K562 (cell line): ENCODE data around the gene PCK2. TPM values are rescaled to one million over a fixed set of nuclear protein-coding genes. Genes with fewer than 3 reads are reported as not detected.

Experiments
- ATAC-seq: fragments of 200-7000 bp; cut with Tn5 transposase; 3 replicates; pipeline ENCODE4 v1.9.1; 2020; ENCODE audit warnings: moderate library complexity
- BruUV-seq: library from RNA; stranded (reverse); fragments of 400-500 nt; replicated peaks from 2 replicates; lab custom pipeline; 2021; lab: Mats Ljungman, UMichigan
- CTCF ChIA-PET: fragments of 300-600 bp; formaldehyde crosslinking; extraction: SDS; loops from one replicate; lab custom pipeline; 2021; ENCODE audit warnings: low intra/inter-chr PET ratio; lab: Yijun Ruan, JAX
- POLR2A ChIA-PET: fragments of 300-600, 350-650 bp; sonication (Branson Sonifier 250); formaldehyde crosslinking; extraction: SDS; loops from one replicate; lab custom pipeline; 2021; ENCODE audit warnings: antibody characterized with exemption, inconsistent platforms; lab: Yijun Ruan, JAX
- DNase-seq, 4 experiments: peaks; one replicate each; pipeline versions ENCODE4 v3.0.0 to v3.0.0-alpha.2; 2011 to 2018; ENCODE audit warnings: low spot score in 3 of 4, mixed read lengths in 3 of 4; ENCODE audit errors: extremely low read depth in 1 of 4
- FAIRE-seq: peaks from 2 replicates; lab custom pipeline; 2011; peaks lifted over from hg19 to GRCh38; lab: Jason Lieb, UNC
- H2AFZ ChIP-seq: 2 replicates; pipeline ENCODE4 v1.6.0; 2011; ENCODE audit warnings: low read depth, low read length, control low read depth, inconsistent platforms
- H3K27ac ChIP-seq: fragments of 200-600 bp; 3 replicates; pipeline ENCODE4 v1.8.0; 2011; ENCODE audit warnings: low read depth, mild to moderate bottlenecking, control low read depth, inconsistent platforms, low read length, moderate library complexity, mixed read lengths; ENCODE audit errors: extremely low read depth
- H3K27me3 ChIP-seq, 2 experiments: fragments of 300-600 bp in 1 of 2; 2 replicates in 1 of 2; 3 replicates in 1 of 2; pipeline versions ENCODE4 v1.6.0 to v1.8.0; 2011; ENCODE audit warnings: inconsistent platforms in 2 of 2, low read length in 2 of 2, mild to moderate bottlenecking in 1 of 2, mixed read lengths in 1 of 2, moderate library complexity in 1 of 2; ENCODE audit not compliant: control insufficient read depth in 2 of 2, insufficient read depth in 2 of 2
- H3K36me3 ChIP-seq: fragments of 300-600 bp; 3 replicates; pipeline ENCODE4 v1.8.0; 2011; ENCODE audit warnings: mild to moderate bottlenecking, low read length, inconsistent platforms; ENCODE audit not compliant: control insufficient read depth, insufficient read depth
- H3K4me1 ChIP-seq, 2 experiments: fragments of 200-600 bp in 1 of 2; replicated peaks in 1 of 2; 2 replicates in 1 of 2; 3 replicates in 1 of 2; pipeline versions ENCODE4 v1.5.1 to v1.8.0; 2011; ENCODE audit warnings: inconsistent platforms in 2 of 2, low read length in 2 of 2, mild to moderate bottlenecking in 1 of 2, mixed read lengths in 1 of 2, moderate library complexity in 1 of 2; ENCODE audit not compliant: control insufficient read depth in 2 of 2, insufficient read depth in 2 of 2
- H3K4me2 ChIP-seq: 2 replicates; pipeline ENCODE4 v1.6.1; 2011; ENCODE audit warnings: low read length, control low read depth, inconsistent platforms, mixed read lengths; ENCODE audit not compliant: insufficient read depth
- H3K4me3 ChIP-seq: fragments of 200-600 bp; sonication (generic), shearing (Covaris generic); 2 replicates; pipeline ENCODE4 v1.5.1; 2016; ENCODE audit warnings: control low read depth, inconsistent platforms
- H3K79me2 ChIP-seq: fragments of 200-600 bp; 3 replicates; pipeline ENCODE4 v1.8.0; 2011; ENCODE audit warnings: low read length, inconsistent platforms; ENCODE audit not compliant: control insufficient read depth, insufficient read depth
- H3K9ac ChIP-seq, 2 experiments: 2 replicates each; pipeline versions ENCODE4 v1.6.0 to v1.6.1; 2011; ENCODE audit warnings: low read depth in 2 of 2, low read length in 2 of 2, control low read depth in 1 of 2, inconsistent platforms in 1 of 2, mild to moderate bottlenecking in 1 of 2, mixed read lengths in 1 of 2; ENCODE audit not compliant: insufficient read depth in 1 of 2
- H3K9me1 ChIP-seq: one replicate; pipeline ENCODE4 v1.6.0; 2011; ENCODE audit warnings: inconsistent platforms, mild to moderate bottlenecking, low read length, moderate library complexity; ENCODE audit not compliant: control insufficient read depth, insufficient read depth
- H3K9me3 ChIP-seq: replicated peaks from 2 replicates; pipeline ENCODE4 v1.5.1; 2011; ENCODE audit warnings: low read depth, low read length, inconsistent platforms; ENCODE audit not compliant: control insufficient read depth, insufficient read depth
- H4K20me1 ChIP-seq: replicated peaks from 2 replicates; pipeline ENCODE4 v1.6.1; 2011; ENCODE audit warnings: low read length, inconsistent platforms, mixed read lengths; ENCODE audit not compliant: control insufficient read depth, insufficient read depth
- CBFA2T2 ChIP-seq: fragments of 450-650 bp; conservative IDR thresholded peaks from 2 replicates; pipeline ENCODE4 v1.6.1; 2017; ENCODE audit warnings: mild to moderate bottlenecking
- CHD1 ChIP-seq: fragments of 200-600 bp; sonication (generic); IDR thresholded peaks from one replicate; pipeline ENCODE4 v1.6.1; 2012; ENCODE audit warnings: mild to moderate bottlenecking, moderate library complexity, low read length, inconsistent platforms
- CHD2 ChIP-seq: IDR thresholded peaks from 2 replicates; pipeline ENCODE4 v1.6.1; 2011; ENCODE audit warnings: low read depth, low read length
- LCOR ChIP-seq: sonication (generic); formaldehyde crosslinking; IDR thresholded peaks from 2 replicates; pipeline ENCODE4 v1.8.0; 2022; ENCODE audit warnings: mild to moderate bottlenecking, missing genetic modification reagents
- MCM7 ChIP-seq, 2 experiments: fragments of 450-650 bp; IDR thresholded peaks; 2 replicates each; pipeline ENCODE4 v1.6.1; 2016 to 2018
- NRF1 ChIP-seq, 2 experiments: fragments of 450-650 bp; IDR thresholded peaks in 1 of 2; conservative IDR thresholded peaks in 1 of 2; 2 replicates each; pipeline ENCODE4 v1.6.1; 2014; ENCODE audit warnings: mild to moderate bottlenecking in 2 of 2
- NUFIP1 ChIP-seq: fragments of 450-650 bp; IDR thresholded peaks from 2 replicates; pipeline ENCODE4 v1.6.1; 2018; ENCODE audit not compliant: partially characterized antibody
- POLR2H ChIP-seq: IDR thresholded peaks from 2 replicates; pipeline ENCODE4 v1.6.1; 2016; ENCODE audit warnings: missing genetic modification characterization, low read depth, mild to moderate bottlenecking, control low read depth, missing compliant biosample characterization, moderate library complexity
- RBM17 ChIP-seq: fragments of 200-400 bp; formaldehyde crosslinking; IDR thresholded peaks from 2 replicates; pipeline ENCODE4 v1.6.1; 2017; ENCODE audit warnings: low read depth, mild to moderate bottlenecking, low read length, borderline replicate concordance
- SIN3B ChIP-seq: fragments of 450-650 bp; IDR thresholded peaks from 2 replicates; pipeline ENCODE4 v1.6.1; 2017; ENCODE audit warnings: low read depth, mild to moderate bottlenecking, moderate library complexity
- SIX5 ChIP-seq, 2 experiments: IDR thresholded peaks; 2 replicates each; pipeline ENCODE4 v1.6.1; 2011; ENCODE audit warnings: low read length in 2 of 2, borderline replicate concordance in 1 of 2, low read depth in 1 of 2, mild to moderate bottlenecking in 1 of 2, moderate library complexity in 1 of 2; ENCODE audit not compliant: insufficient read depth in 1 of 2
- TEAD1 ChIP-seq, 2 experiments: fragments of 450-650 bp in 1 of 2; sonication (generic) in 1 of 2; formaldehyde crosslinking; IDR thresholded peaks; 2 replicates each; pipeline versions ENCODE4 v1.4.0 to v1.8.0; 2020 to 2022; ENCODE audit warnings: mild to moderate bottlenecking in 2 of 2, missing genetic modification reagents in 1 of 2
- XRCC4 ChIP-seq: IDR thresholded peaks from one replicate; pipeline ENCODE4 v1.6.1; 2011; ENCODE audit not compliant: insufficient read depth, insufficient read length; ENCODE audit errors: extremely low read depth
- ZBTB7A ChIP-seq: IDR thresholded peaks from 2 replicates; pipeline ENCODE4 v1.6.1; 2011; ENCODE audit warnings: low read depth, mild to moderate bottlenecking, low read length, moderate library complexity, borderline replicate concordance; ENCODE audit not compliant: control insufficient read depth
- ZNF436 ChIP-seq: fragments of 250-450, 450-650 bp; sonication (Bioruptor Pico); formaldehyde crosslinking; IDR thresholded peaks from 2 replicates; pipeline ENCODE4 v1.7.0; 2020; ENCODE audit warnings: mild to moderate bottlenecking
- ZNF699 ChIP-seq: fragments of 250-450 bp; sonication (Bioruptor Pico); IDR thresholded peaks from 2 replicates; pipeline ENCODE4 v1.8.0; 2021; ENCODE audit warnings: mild to moderate bottlenecking, moderate library complexity; ENCODE audit not compliant: insufficient replicate concordance
- WGBS: fragments of 100-300 bp; shearing (Covaris generic); methylation state at CpG from one replicate; pipeline ENCODE4 v1.1.6; 2016; ENCODE audit warnings: low coverage, mixed read lengths; ENCODE audit not compliant: insufficient coverage; ENCODE audit errors: missing lambda C conversion rate; 5-methylcytosine and 5-hydroxymethylcytosine counted together
- in situ Hi-C: fragments of 300-500 bp; cut with MboI; formaldehyde crosslinking; loops from 4 replicates; pipeline ENCODE4 v1.15.0; 2018; ENCODE audit warnings: inconsistent platforms, mixed read lengths
- intact Hi-C: fragments of 100-400 bp; cut with micrococcal nuclease; formaldehyde crosslinking; loops from 2 replicates; pipeline ENCODE4 v1.14.2; 2022
- polyA plus RNA-seq, 8 experiments: library from polyadenylated mRNA; depleted of rRNA in 4 of 8; stranded (reverse) in 5 of 8; unstranded in 3 of 8; fragments of >200 nt; fragmentation: Nextera tagmentation in 2 of 8; fragmentation: Illumina TruSeq in 1 of 8; extraction: Ambion mirVana in 2 of 8; extraction: Trizol in 1 of 8; gene quantifications; 2 replicates each; pipeline versions ENCODE4 v1.2.1 to v1.2.3, GENCODE V29; 2011 to 2014; ENCODE audit warnings: inconsistent platforms in 1 of 8, missing spikeins in 1 of 8
- total RNA-seq, 7 experiments: library from RNA; depleted of rRNA in 6 of 7; stranded (reverse); fragments of >200 nt in 6 of 7; fragmentation: Illumina TruSeq in 2 of 7; extraction: Trizol in 2 of 7; gene quantifications; 2 replicates each; pipeline versions ENCODE4 v1.2.1 to v1.2.3, GENCODE V29; 2011 to 2021; ENCODE audit warnings: low replicate concordance in 1 of 7

Gene PCK2
- total and polyA plus RNA-seq, 9 of the 15 experiments (the other 6 are each of a cell fraction or from before 2014, with no cell fraction given): 3.3 to 60.9 (median 30.4) TPM

GRCh38 chr14:24058951-24059475 is 35.1 kb upstream of the PCK2 start:
- Histone ChIP-seq H3K9ac (no peak overlapping the region), H3K27me3 (peaks cover 0 to 17% of the 10 kb centered on the region in 2 experiments; a peak in 2 of 5 replicates), H3K9me1 (no peaks in the 10 kb centered on the region), H3K36me3 (no peaks in the 10 kb centered on the region), H4K20me1 (no peaks in the 10 kb centered on the region; the same call in 1 of the 2 replicates), H2AFZ (no peak overlapping the region), H3K79me2 (no peaks in the 10 kb centered on the region), H3K27ac (no peak overlapping the region), H3K4me1 (peaks cover 0 to 6% of the 10 kb centered on the region in 2 experiments; a peak in 2 of 5 replicates), H3K4me2 (no peak overlapping the region), H3K9me3 (no peaks in the 10 kb centered on the region), H3K4me3 (no peak overlapping the region)
- 38% methylated on average over 10 of the region's 10 CpGs for WGBS
- TF ChIP-seq ZNF436 (no peak), NUFIP1 (no peak)
- in situ Hi-C loops (loop anchor here (5.0 to 10.0 kb wide), 2 partner anchors 33 to 376 kb away; partner anchors contain the start of gene PCK2), intact Hi-C loops (loop anchor here (1.0 kb wide), 3 partner anchors 31 to 238 kb away; no protein-coding TSS in a partner anchor)
- FAIRE-seq: no peak
- ChIA-PET CTCF (interaction anchor here (1.1 to 1.6 kb wide), 4 partner anchors 31 to 50 kb away, joined by 3 to 10 read pairs (median 6); no protein-coding TSS in a partner anchor), POLR2A (interaction anchor here (1.0 to 3.6 kb wide), 2 partner anchors 11 to 49 kb away, joined by 5 to 12 read pairs; no protein-coding TSS in a partner anchor)
- ATAC-seq: 0 out of 3 replicates have a peak, but pooled peaks have one; percentile 35
- no peak for DNase-seq
- BruUV-seq: no TSS peak

- WGBS: 43% methylated on average over 9 of the region's 16 CpGs
- no peak for ATAC-seq
- no peak for FAIRE-seq
- no peaks in the 10 kb centered on the region for H3K9me1 ChIP-seq
- no peak overlapping the region for H3K27ac ChIP-seq
- no peaks in the 10 kb centered on the region for H3K36me3 ChIP-seq
- no peak overlapping the region for H2AFZ ChIP-seq
- H3K27me3 ChIP-seq: peaks cover 0 to 8% of the 10 kb centered on the region in 2 experiments; a peak in 1 of 5 replicates
- no peak overlapping the region for H3K4me2 ChIP-seq
- no peaks in the 10 kb centered on the region for H4K20me1 ChIP-seq
- H3K79me2 ChIP-seq: no peaks in the 10 kb centered on the region
- H3K4me1 ChIP-seq: peaks cover 0 to 6% of the 10 kb centered on the region in 2 experiments; a peak in 2 of 5 replicates
- in situ Hi-C loops (loop anchor here (5.0 to 10.0 kb wide), 2 partner anchors 32 to 375 kb away; partner anchors contain the start of gene PCK2), intact Hi-C loops (no loop called here)
- ChIA-PET POLR2A (no interaction called here), CTCF (interaction anchor here (0.6 kb wide), 1 partner anchor 22 kb away, joined by 3 read pairs; no protein-coding TSS in a partner anchor)
- H3K9ac ChIP-seq: no peak overlapping the region
- BruUV-seq: no TSS peak
- H3K9me3 ChIP-seq: no peaks in the 10 kb centered on the region
- DNase-seq: no peak
- H3K4me3 ChIP-seq: no peak overlapping the region
- no peak for TF ChIP-seq POLR2H (tag)
- TF ChIP-seq ZNF699 (CRISPR knock-in tag): no peak
- no peak for TF ChIP-seq LCOR (CRISPR knock-in tag)
- TF ChIP-seq TEAD1 (CRISPR knock-in tag; IDR thresholded peaks at IDR 0.05): no peak
- no peak for TF ChIP-seq XRCC4
- no peak for TF ChIP-seq CHD1
- TF ChIP-seq CHD2: no peak
- TF ChIP-seq SIN3B: no peak
- TF ChIP-seq MCM7 (IDR thresholded peaks at IDR 0.05): no peak
- TF ChIP-seq RBM17: no peak
- TF ChIP-seq NRF1 (conservative IDR thresholded peaks at IDR 0.05 in 1 of 2, IDR thresholded peaks at IDR 0.05 in 1 of 2): no peak
- no peak for TF ChIP-seq CBFA2T2
- TF ChIP-seq SIX5 (IDR thresholded peaks at IDR 0.05; ENCODE audit: borderline replicate concordance in 1 of 2, insufficient read depth in 1 of 2, low read depth in 1 of 2, low read length in 2 of 2): no peak
- TF ChIP-seq ZBTB7A: no peak
Observed at GRCh38 chr14:24059841-24060388, 34.2 kb upstream of the PCK2 start.
